ENCODE data around the gene NUP93.

Gene NUP93

GRCh38 chr16:56749672-56750491, 20.0 kb downstream of the NUP93 start:
- DNase-seq (ENCODE audit: low read depth), result no peak
- no peak overlapping the region for H3K4me3 ChIP-seq (ENCODE audit: low read depth, low read length)
- TF ChIP-seq POLR2A (IDR thresholded peaks at IDR 0.05; ENCODE audit: extremely low read depth, insufficient read length) (no peak), CTCF (IDR thresholded peaks at IDR 0.05; ENCODE audit: low read depth, low read length) (no peak), MAX (IDR thresholded peaks at IDR 0.05; ENCODE audit: low read depth, low read length) (no peak)

- TF ChIP-seq MYC (IDR thresholded peaks at IDR 0.05; ENCODE audit: low read depth, low read length), result no peak
- no peak for TF ChIP-seq CTCF (IDR thresholded peaks at IDR 0.05; ENCODE audit: low read depth, low read length)
- TF ChIP-seq MAX (IDR thresholded peaks at IDR 0.05; ENCODE audit: low read depth, low read length), result no peak
- TF ChIP-seq POLR2A (IDR thresholded peaks at IDR 0.05; ENCODE audit: extremely low read depth, insufficient read length), result no peak
- H3K4me3 ChIP-seq (ENCODE audit: low read depth, low read length), result no peak overlapping the region
- no peak for DNase-seq (ENCODE audit: low read depth)
These were observed 23.5 kb downstream of the NUP93 start for GRCh38 chr16:56753410-56753809.

- TF ChIP-seq CTCF (IDR thresholded peaks at IDR 0.05; ENCODE audit: low read depth, low read length), result no peak
- TF ChIP-seq MYC (IDR thresholded peaks at IDR 0.05; ENCODE audit: low read depth, low read length), result no peak
- DNase-seq (ENCODE audit: low read depth), result no peak
- H3K4me3 ChIP-seq (ENCODE audit: low read depth, low read length), result no peak overlapping the region
These were observed 25.1 kb downstream of the NUP93 start for GRCh38 chr16:56755038-56755437.

GRCh38 chr16:56758432-56758831, 28.5 kb downstream of the NUP93 start:
- no peak for TF ChIP-seq MAX (IDR thresholded peaks at IDR 0.05; ENCODE audit: low read depth, low read length)
- TF ChIP-seq CTCF (IDR thresholded peaks at IDR 0.05; ENCODE audit: low read depth, low read length), result no peak
- TF ChIP-seq MYC (IDR thresholded peaks at IDR 0.05; ENCODE audit: low read depth, low read length), result no peak
- no peak for TF ChIP-seq POLR2A (IDR thresholded peaks at IDR 0.05; ENCODE audit: extremely low read depth, insufficient read length)
- DNase-seq (ENCODE audit: low read depth), result no peak
- no peak overlapping the region for H3K4me3 ChIP-seq (ENCODE audit: low read depth, low read length)

GRCh38 chr16:56758930-56759329, 29.0 kb downstream of the NUP93 start:
- TF ChIP-seq MAX (IDR thresholded peaks at IDR 0.05; ENCODE audit: low read depth, low read length), result no peak
- no peak for TF ChIP-seq CTCF (IDR thresholded peaks at IDR 0.05; ENCODE audit: low read depth, low read length)
- no peak for TF ChIP-seq POLR2A (IDR thresholded peaks at IDR 0.05; ENCODE audit: extremely low read depth, insufficient read length)
- no peak for TF ChIP-seq MYC (IDR thresholded peaks at IDR 0.05; ENCODE audit: low read depth, low read length)
- H3K4me3 ChIP-seq (ENCODE audit: low read depth, low read length), result no peak overlapping the region
- DNase-seq (ENCODE audit: low read depth), result no peak
